Testis (tissue), 2 donors: Measurements from ENCODE around the gene LIPG.

Experiments
- POLR2A ChIP-seq: fragments of 450-650 bp; IDR thresholded peaks from one replicate; pipeline ENCODE4 v1.6.1; 2017; ENCODE audit warnings: antibody characterized with exemption, mild to moderate bottlenecking, moderate library complexity
- TF ChIP-seq, protein P1 (sequence below), 3 experiments: fragments of 450-650 bp in 2 of 3; fragments of 200-600 bp in 1 of 3; sonication (generic) in 1 of 3; IDR thresholded peaks; one replicate each; pipeline ENCODE4 v1.5.1; 2016 to 2019; ENCODE audit warnings: antibody characterized with exemption in 3 of 3, mild to moderate bottlenecking in 2 of 3, moderate library complexity in 1 of 3

DNA sequence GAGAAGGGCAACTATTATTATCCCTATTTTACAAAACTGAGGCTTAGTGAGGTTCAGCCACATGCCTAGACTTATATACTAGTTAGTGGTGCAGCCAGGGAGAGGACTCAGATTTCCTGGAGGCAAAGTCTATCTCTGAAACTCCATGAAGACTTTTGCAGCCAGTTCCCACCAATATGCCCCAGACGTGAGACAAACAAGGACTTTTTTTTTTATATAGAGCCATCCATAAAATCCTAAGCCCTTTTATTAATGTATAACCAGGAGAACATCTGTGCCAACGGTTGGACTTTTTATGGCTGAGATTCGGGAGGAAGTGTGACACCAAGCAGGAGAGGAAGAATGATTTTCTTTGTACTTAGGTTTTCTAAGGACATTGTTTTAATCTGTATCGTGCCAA lies 29.9 kb downstream of the LIPG start:
- TF ChIP-seq, protein P1, sequence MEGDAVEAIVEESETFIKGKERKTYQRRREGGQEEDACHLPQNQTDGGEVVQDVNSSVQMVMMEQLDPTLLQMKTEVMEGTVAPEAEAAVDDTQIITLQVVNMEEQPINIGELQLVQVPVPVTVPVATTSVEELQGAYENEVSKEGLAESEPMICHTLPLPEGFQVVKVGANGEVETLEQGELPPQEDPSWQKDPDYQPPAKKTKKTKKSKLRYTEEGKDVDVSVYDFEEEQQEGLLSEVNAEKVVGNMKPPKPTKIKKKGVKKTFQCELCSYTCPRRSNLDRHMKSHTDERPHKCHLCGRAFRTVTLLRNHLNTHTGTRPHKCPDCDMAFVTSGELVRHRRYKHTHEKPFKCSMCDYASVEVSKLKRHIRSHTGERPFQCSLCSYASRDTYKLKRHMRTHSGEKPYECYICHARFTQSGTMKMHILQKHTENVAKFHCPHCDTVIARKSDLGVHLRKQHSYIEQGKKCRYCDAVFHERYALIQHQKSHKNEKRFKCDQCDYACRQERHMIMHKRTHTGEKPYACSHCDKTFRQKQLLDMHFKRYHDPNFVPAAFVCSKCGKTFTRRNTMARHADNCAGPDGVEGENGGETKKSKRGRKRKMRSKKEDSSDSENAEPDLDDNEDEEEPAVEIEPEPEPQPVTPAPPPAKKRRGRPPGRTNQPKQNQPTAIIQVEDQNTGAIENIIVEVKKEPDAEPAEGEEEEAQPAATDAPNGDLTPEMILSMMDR (IDR thresholded peaks at IDR 0.05), result no peak
- no peak for TF ChIP-seq POLR2A
